Measurements from ENCODE around the gene AQP9.

AQP9 gene

DNA sequence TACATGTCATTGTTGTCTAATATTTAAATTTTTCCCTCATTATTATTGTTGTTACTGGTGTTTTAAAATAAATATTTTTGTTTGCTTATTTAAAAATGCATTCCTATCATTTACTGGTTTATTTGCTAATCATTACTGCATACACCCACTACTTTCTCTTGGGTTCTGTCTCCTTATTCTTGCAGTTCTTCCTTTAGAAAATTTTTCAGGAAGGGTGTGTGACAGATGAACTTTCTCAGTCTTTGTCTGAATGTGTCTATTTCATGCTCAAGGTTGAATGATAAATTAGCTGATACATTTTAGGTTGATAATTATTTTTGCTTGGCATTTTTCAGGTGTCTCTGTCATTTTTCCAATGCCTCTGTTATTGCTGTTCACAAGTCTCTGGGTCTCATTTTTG lies 7.4 kb downstream of the AQP9 start:
- no peak for DNase-seq (ENCODE audit: low read depth)
- TF ChIP-seq, protein P1, sequence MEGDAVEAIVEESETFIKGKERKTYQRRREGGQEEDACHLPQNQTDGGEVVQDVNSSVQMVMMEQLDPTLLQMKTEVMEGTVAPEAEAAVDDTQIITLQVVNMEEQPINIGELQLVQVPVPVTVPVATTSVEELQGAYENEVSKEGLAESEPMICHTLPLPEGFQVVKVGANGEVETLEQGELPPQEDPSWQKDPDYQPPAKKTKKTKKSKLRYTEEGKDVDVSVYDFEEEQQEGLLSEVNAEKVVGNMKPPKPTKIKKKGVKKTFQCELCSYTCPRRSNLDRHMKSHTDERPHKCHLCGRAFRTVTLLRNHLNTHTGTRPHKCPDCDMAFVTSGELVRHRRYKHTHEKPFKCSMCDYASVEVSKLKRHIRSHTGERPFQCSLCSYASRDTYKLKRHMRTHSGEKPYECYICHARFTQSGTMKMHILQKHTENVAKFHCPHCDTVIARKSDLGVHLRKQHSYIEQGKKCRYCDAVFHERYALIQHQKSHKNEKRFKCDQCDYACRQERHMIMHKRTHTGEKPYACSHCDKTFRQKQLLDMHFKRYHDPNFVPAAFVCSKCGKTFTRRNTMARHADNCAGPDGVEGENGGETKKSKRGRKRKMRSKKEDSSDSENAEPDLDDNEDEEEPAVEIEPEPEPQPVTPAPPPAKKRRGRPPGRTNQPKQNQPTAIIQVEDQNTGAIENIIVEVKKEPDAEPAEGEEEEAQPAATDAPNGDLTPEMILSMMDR (IDR thresholded peaks at IDR 0.05; ENCODE audit: low read depth, low read length, missing control alignments), result no peak
- no peak overlapping the region for H3K4me3 ChIP-seq (ENCODE audit: low read depth, low read length)
- in situ Hi-C loops (cut with HindIII; ENCODE audit: low sequenced_read_pairs), result no loop called here

GRCh38 chr15:58146211-58146610 lies 8.0 kb downstream of the AQP9 start:
- DNase-seq (ENCODE audit: low read depth), result no peak
- no peak overlapping the region for H3K4me3 ChIP-seq (ENCODE audit: low read depth, low read length)
- in situ Hi-C loops (cut with HindIII; ENCODE audit: low sequenced_read_pairs), result no loop called here

GRCh38 chr15:58146749-58147148 lies 8.6 kb downstream of the AQP9 start:
- H3K4me3 ChIP-seq (ENCODE audit: low read depth, low read length), result no peak overlapping the region
- no peak for DNase-seq (ENCODE audit: low read depth)
- in situ Hi-C loops (cut with HindIII; ENCODE audit: low sequenced_read_pairs), result no loop called here
- TF ChIP-seq, protein P1 (IDR thresholded peaks at IDR 0.05; ENCODE audit: low read depth, low read length, missing control alignments), result no peak

More at GRCh38 chr15:58146211-58146610, 8.0 kb downstream of the AQP9 start:
- TF ChIP-seq, protein P1 (IDR thresholded peaks at IDR 0.05; ENCODE audit: low read depth, low read length, missing control alignments), result no peak

DNA sequence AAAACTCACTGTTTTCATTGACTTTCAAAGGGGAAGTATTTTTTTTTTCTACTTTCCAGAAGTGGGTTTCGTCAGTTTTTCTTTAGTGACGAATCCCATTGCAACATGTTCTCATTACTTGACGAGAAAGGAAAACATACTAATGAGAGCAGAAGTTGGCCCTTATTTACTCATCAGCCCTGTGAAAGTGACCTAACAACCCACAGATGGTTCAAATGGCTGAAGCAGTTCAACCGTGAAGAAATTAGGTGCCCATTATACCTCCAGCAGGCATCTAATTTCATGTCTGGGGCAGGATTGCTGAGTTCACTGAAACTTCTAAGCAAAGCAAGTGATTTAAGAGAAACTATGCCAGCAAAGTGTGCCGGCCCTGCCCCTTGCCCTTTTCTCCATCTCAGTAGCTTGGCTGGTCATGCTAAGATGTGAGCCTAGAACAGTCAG lies 9.0 kb downstream of the AQP9 start:
- H3K4me3 ChIP-seq (ENCODE audit: low read depth, low read length), result no peak overlapping the region
- TF ChIP-seq, protein P1 (IDR thresholded peaks at IDR 0.05; ENCODE audit: low read depth, low read length, missing control alignments), result no peak
- DNase-seq (ENCODE audit: low read depth), result no peak
- in situ Hi-C loops (cut with HindIII; ENCODE audit: low sequenced_read_pairs), result no loop called here

- in situ Hi-C loops (cut with HindIII; ENCODE audit: low sequenced_read_pairs), result no loop called here
- DNase-seq (ENCODE audit: low read depth), result no peak
- TF ChIP-seq, protein P1 (IDR thresholded peaks at IDR 0.05; ENCODE audit: low read depth, low read length, missing control alignments), result no peak
- H3K4me3 ChIP-seq (ENCODE audit: low read depth, low read length), result no peak overlapping the region
These were observed 9.9 kb downstream of the AQP9 start for GRCh38 chr15:58148120-58148519.

- in situ Hi-C loops (cut with HindIII; ENCODE audit: low sequenced_read_pairs), result no loop called here
- TF ChIP-seq, protein P1 (IDR thresholded peaks at IDR 0.05; ENCODE audit: low read depth, low read length, missing control alignments), result no peak
These were observed 10.7 kb downstream of the AQP9 start for GRCh38 chr15:58148633-58149445.

More at GRCh38 chr15:58148633-58149445, 10.7 kb downstream of the AQP9 start:
- DNase-seq (ENCODE audit: low read depth), result no peak
- H3K4me3 ChIP-seq (ENCODE audit: low read depth, low read length), result no peak overlapping the region

Measured in astrocyte of the cerebellum (primary cell).